ENCODE measurements around the gene TMC7. TPM values are rescaled to one million over a fixed set of nuclear protein-coding genes. Genes with fewer than 3 reads are reported as not detected.

TMC7 gene
- total RNA-seq, 1 experiment from 2014 or later = 0.82 TPM

- no peaks in the 10 kb centered on the region for H3K36me3 ChIP-seq (ENCODE audit: insufficient read depth, low read length, poor library complexity, severe bottlenecking)
- BruUV-seq (replicated peaks) = no TSS peak
- peak; percentile 88 for DNase-seq (ENCODE audit: low spot score)
- H3K27ac ChIP-seq (ENCODE audit: low read depth, low read length, poor library complexity, severe bottlenecking) = no peak overlapping the region
- ChIA-PET CTCF (interaction anchor here (0.6 to 1.6 kb wide), 8 partner anchors 16 to 490 kb away, joined by 3 to 22 read pairs (median 6); partner anchors contain the start of gene TMC7), POLR2A (ENCODE audit: low non-redundant PET) (interaction anchor here (0.5 to 0.7 kb wide), 2 partner anchors 27 to 329 kb away, joined by 3 to 12 read pairs; no protein-coding TSS in a partner anchor)
- H3K4me1 ChIP-seq (ENCODE audit: insufficient read depth, low read length, poor library complexity, severe bottlenecking) = peaks cover 5% of the 10 kb centered on the region
- H3K4me3 ChIP-seq (ENCODE audit: low read depth, low read length, poor library complexity, severe bottlenecking) = peak overlapping the region; percentile 41
- H3K9me3 ChIP-seq (ENCODE audit: low read depth, low read length, poor library complexity, severe bottlenecking) = no peaks in the 10 kb centered on the region
- H3K27me3 ChIP-seq (replicated peaks; ENCODE audit: insufficient read depth, low read depth, low read length, poor library complexity) = no peaks in the 10 kb centered on the region
- TF ChIP-seq EZH2 (IDR thresholded peaks at IDR 0.05; ENCODE audit: borderline replicate concordance, low read depth, low read length, poor library complexity, severe bottlenecking) = no peak
- TF ChIP-seq CTCF (conservative IDR thresholded peaks at IDR 0.05; ENCODE audit: low read depth, low read length) = peak; percentile 99
- intact Hi-C loops (cut with micrococcal nuclease; ENCODE audit: unreplicated experiment) = loop anchor here (1.0 kb wide), 5 partner anchors 57 to 416 kb away; no protein-coding TSS in a partner anchor
These were observed 102.8 kb downstream of the TMC7 start for GRCh38 chr16:19086322-19087199.

GRCh38 chr16:19088341-19088916 lies 104.7 kb downstream of the TMC7 start:
- H3K4me3 ChIP-seq (ENCODE audit: low read depth, low read length, poor library complexity, severe bottlenecking) = no peak overlapping the region
- CTCF ChIA-PET = no interaction called here

More at GRCh38 chr16:19088341-19088916, 104.7 kb downstream of the TMC7 start:
- Histone ChIP-seq H3K27me3 (replicated peaks; ENCODE audit: insufficient read depth, low read depth, low read length, poor library complexity) (no peaks in the 10 kb centered on the region), H3K27ac (ENCODE audit: low read depth, low read length, poor library complexity, severe bottlenecking) (no peak overlapping the region), H3K9me3 (ENCODE audit: low read depth, low read length, poor library complexity, severe bottlenecking) (no peaks in the 10 kb centered on the region), H3K36me3 (ENCODE audit: insufficient read depth, low read length, poor library complexity, severe bottlenecking) (no peaks in the 10 kb centered on the region), H3K4me1 (ENCODE audit: insufficient read depth, low read length, poor library complexity, severe bottlenecking) (peaks cover 5% of the 10 kb centered on the region)
- POLR2A ChIA-PET (ENCODE audit: low non-redundant PET) = interaction anchor here (0.6 kb wide), 1 partner anchor 382 kb away, joined by 8 read pairs; no protein-coding TSS in a partner anchor
- TF ChIP-seq CTCF (conservative IDR thresholded peaks at IDR 0.05; ENCODE audit: low read depth, low read length) (no peak), EZH2 (IDR thresholded peaks at IDR 0.05; ENCODE audit: borderline replicate concordance, low read depth, low read length, poor library complexity, severe bottlenecking) (no peak)
- no TSS peak for BruUV-seq (replicated peaks)
- intact Hi-C loops (cut with micrococcal nuclease; ENCODE audit: unreplicated experiment) = no loop called here
- no peak for DNase-seq (ENCODE audit: low spot score)

Measured in A673 (cell line).